ENCODE results near the gene CCDC91.
"Not testable (repeated sequence)": the region's sequence is repeated elsewhere in the genome, so short reads cannot be mapped to it uniquely, and the experiment has no call there.

CCDC91 gene

DNA sequence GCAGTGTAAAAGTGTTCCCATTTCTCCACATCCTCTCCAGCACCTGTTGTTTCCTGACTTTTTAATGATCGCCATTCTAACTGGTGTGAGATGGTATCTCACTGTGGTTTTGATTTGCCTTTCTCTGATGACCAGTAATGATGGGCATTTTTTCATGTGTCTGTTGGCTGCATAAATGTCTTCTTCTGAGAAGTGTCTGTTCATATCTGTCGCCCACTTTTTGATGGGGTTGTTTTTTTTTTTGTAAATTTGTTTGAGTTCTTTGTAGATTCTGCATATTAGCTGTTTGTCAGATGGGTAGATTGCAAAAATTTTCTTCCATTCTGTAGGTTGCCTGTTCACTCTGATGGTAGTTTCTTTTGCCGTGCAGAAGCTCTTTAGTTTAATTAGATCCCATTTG lies 140.0 kb downstream of the CCDC91 start:
- not testable (repeated sequence) for H3K18ac ChIP-seq (ENCODE audit: low read length); H3K4ac ChIP-seq (ENCODE audit: low read depth, low read length); H4K8ac ChIP-seq (ENCODE audit: low read depth, low read length); H3K79me1 ChIP-seq (ENCODE audit: low read length); H3K4me1 ChIP-seq (ENCODE audit: control insufficient read depth in 1 of 2, insufficient read depth in 2 of 2, low read length in 2 of 2); H2BK120ac ChIP-seq (ENCODE audit: insufficient read depth, low read length, poor library complexity); H3K4me3 ChIP-seq (ENCODE audit: low read depth, low read length); H2AFZ ChIP-seq (ENCODE audit: insufficient read depth, low read length, poor library complexity); H4K91ac ChIP-seq (ENCODE audit: low read depth, low read length); H3K4me2 ChIP-seq (ENCODE audit: low read length); H3K27ac ChIP-seq (ENCODE audit: low read depth, low read length); H2BK5ac ChIP-seq (ENCODE audit: low read depth, low read length, poor library complexity); H2AK5ac ChIP-seq (ENCODE audit: low read length); H2BK12ac ChIP-seq (ENCODE audit: low read length); DNase-seq; H3K9me3 ChIP-seq (ENCODE audit: insufficient read depth, low read depth, low read length); H3K14ac ChIP-seq (ENCODE audit: low read length); H3K9ac ChIP-seq (ENCODE audit: low read length); H3K27me3 ChIP-seq (ENCODE audit: insufficient read depth, low read length); H3K36me3 ChIP-seq (ENCODE audit: control insufficient read depth in 1 of 2, insufficient read depth in 2 of 2, low read length in 2 of 2); H3K79me2 ChIP-seq (ENCODE audit: control insufficient read depth, insufficient read depth, low read length, poor library complexity); H4K12ac ChIP-seq (ENCODE audit: low read depth, low read length); H3K23ac ChIP-seq (ENCODE audit: low read length)
- no CpG with 5 or more reads among the region's 3 CpGs for WGBS (ENCODE audit: extremely low coverage, insufficient coverage, insufficient read length)

GRCh38 chr12:28331130-28331529 lies 140.9 kb downstream of the CCDC91 start:
- Histone ChIP-seq H3K79me1 (ENCODE audit: low read length) (no peaks in the 10 kb centered on the region), H4K91ac (ENCODE audit: low read depth, low read length) (no peak overlapping the region), H3K79me2 (ENCODE audit: control insufficient read depth, insufficient read depth, low read length, poor library complexity) (no peaks in the 10 kb centered on the region), H3K4me2 (ENCODE audit: low read length) (no peak overlapping the region), H3K9ac (ENCODE audit: low read length) (no peak overlapping the region), H4K8ac (ENCODE audit: low read depth, low read length) (no peak overlapping the region), H3K27me3 (ENCODE audit: insufficient read depth, low read length) (no peaks in the 10 kb centered on the region), H3K27ac (ENCODE audit: low read depth, low read length) (no peak overlapping the region), H2AK5ac (ENCODE audit: low read length) (no peak overlapping the region), H3K4ac (ENCODE audit: low read depth, low read length) (no peak overlapping the region), H4K12ac (ENCODE audit: low read depth, low read length) (no peak overlapping the region), H3K9me3 (ENCODE audit: insufficient read depth, low read depth, low read length) (no peaks in the 10 kb centered on the region), H2BK120ac (ENCODE audit: insufficient read depth, low read length, poor library complexity) (no peak overlapping the region), H3K18ac (ENCODE audit: low read length) (no peak overlapping the region), H2AFZ (ENCODE audit: insufficient read depth, low read length, poor library complexity) (no peak overlapping the region), H3K36me3 (ENCODE audit: control insufficient read depth in 1 of 2, insufficient read depth in 2 of 2, low read length in 2 of 2) (no peaks in the 10 kb centered on the region), H3K4me1 (ENCODE audit: control insufficient read depth in 1 of 2, insufficient read depth in 2 of 2, low read length in 2 of 2) (no peaks in the 10 kb centered on the region), H2BK12ac (ENCODE audit: low read length) (no peak overlapping the region), H2BK5ac (ENCODE audit: low read depth, low read length, poor library complexity) (no peak overlapping the region), H3K4me3 (ENCODE audit: low read depth, low read length) (no peak overlapping the region), H3K14ac (ENCODE audit: low read length) (no peak overlapping the region), H3K23ac (ENCODE audit: low read length) (no peak overlapping the region)
- DNase-seq = no peak
- no CpG with 5 or more reads among the region's 3 CpGs for whole genome bisulfite sequencing (ENCODE audit: extremely low coverage, insufficient coverage, insufficient read length)

DNA sequence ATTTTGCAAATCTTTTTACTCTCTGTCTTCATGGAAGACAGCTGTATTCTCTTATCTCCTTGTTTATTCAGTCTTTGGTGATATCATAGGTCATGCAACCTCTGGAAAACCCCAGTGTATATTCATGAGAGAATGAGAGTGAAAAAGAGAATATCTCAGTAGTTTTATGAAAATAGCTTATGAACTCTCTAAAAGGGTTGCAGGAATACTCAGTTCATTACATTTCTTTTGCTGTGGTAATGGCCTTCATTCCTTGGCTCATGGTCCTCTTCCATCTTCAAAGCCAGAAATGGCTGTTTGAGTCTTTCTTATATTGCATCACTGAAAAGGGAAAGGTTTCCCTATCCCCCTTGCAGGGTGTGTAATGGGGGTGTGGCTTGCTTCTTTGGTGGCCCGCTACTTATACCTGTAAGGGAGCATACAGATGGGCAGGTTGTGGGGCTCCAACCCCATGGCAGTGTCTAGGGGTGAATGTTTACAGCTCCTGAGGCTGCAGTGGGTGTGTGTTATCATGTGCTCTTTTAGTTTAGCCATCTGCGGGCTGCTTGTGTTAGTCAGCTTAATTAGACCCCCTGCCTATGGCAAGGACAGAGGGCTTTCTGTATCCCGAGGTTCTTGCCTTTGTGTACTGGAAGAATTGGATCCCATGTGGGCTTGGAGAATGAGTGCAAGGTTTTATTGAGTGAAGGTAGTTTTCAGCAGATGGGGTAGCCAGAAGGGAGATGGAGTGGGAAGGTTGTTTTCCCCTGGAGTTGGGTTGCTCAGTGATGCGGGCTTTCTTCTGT lies 150.2 kb downstream of the CCDC91 start:
- H3K27ac ChIP-seq (ENCODE audit: low read depth, low read length) = no peak overlapping the region
- DNase-seq = no peak
- H3K27me3 ChIP-seq (ENCODE audit: insufficient read depth, low read length) = no peaks in the 10 kb centered on the region
- H3K14ac ChIP-seq (ENCODE audit: low read length) = no peak overlapping the region
- no peaks in the 10 kb centered on the region for H3K79me2 ChIP-seq (ENCODE audit: control insufficient read depth, insufficient read depth, low read length, poor library complexity)
- no peak overlapping the region for H2AFZ ChIP-seq (ENCODE audit: insufficient read depth, low read length, poor library complexity)
- H3K79me1 ChIP-seq (ENCODE audit: low read length) = no peaks in the 10 kb centered on the region
- no peak overlapping the region for H2BK120ac ChIP-seq (ENCODE audit: insufficient read depth, low read length, poor library complexity)
- no peak overlapping the region for H3K23ac ChIP-seq (ENCODE audit: low read length)
- no peak overlapping the region for H3K18ac ChIP-seq (ENCODE audit: low read length)
- H4K91ac ChIP-seq (ENCODE audit: low read depth, low read length) = no peak overlapping the region
- WGBS (ENCODE audit: extremely low coverage, insufficient coverage, insufficient read length) = no CpG with 5 or more reads among the region's 4 CpGs
- H3K4me2 ChIP-seq (ENCODE audit: low read length) = no peak overlapping the region
- H3K9me3 ChIP-seq (ENCODE audit: insufficient read depth, low read depth, low read length) = no peaks in the 10 kb centered on the region
- H2AK5ac ChIP-seq (ENCODE audit: low read length) = no peak overlapping the region
- H4K8ac ChIP-seq (ENCODE audit: low read depth, low read length) = no peak overlapping the region
- H2BK12ac ChIP-seq (ENCODE audit: low read length) = no peak overlapping the region
- no peak overlapping the region for H2BK5ac ChIP-seq (ENCODE audit: low read depth, low read length, poor library complexity)
- no peak overlapping the region for H3K9ac ChIP-seq (ENCODE audit: low read length)
- H3K4me3 ChIP-seq (ENCODE audit: low read depth, low read length) = no peak overlapping the region
- no peaks in the 10 kb centered on the region for H3K36me3 ChIP-seq (ENCODE audit: control insufficient read depth in 1 of 2, insufficient read depth in 2 of 2, low read length in 2 of 2)
- H3K4me1 ChIP-seq (ENCODE audit: control insufficient read depth in 1 of 2, insufficient read depth in 2 of 2, low read length in 2 of 2) = no peaks in the 10 kb centered on the region
- no peak overlapping the region for H3K4ac ChIP-seq (ENCODE audit: low read depth, low read length)
- no peak overlapping the region for H4K12ac ChIP-seq (ENCODE audit: low read depth, low read length)

GRCh38 chr12:28343713-28344112 lies 153.5 kb downstream of the CCDC91 start:
- Histone ChIP-seq H2BK5ac (ENCODE audit: low read depth, low read length, poor library complexity) (no peak overlapping the region), H4K12ac (ENCODE audit: low read depth, low read length) (no peak overlapping the region), H3K4me3 (ENCODE audit: low read depth, low read length) (no peak overlapping the region), H3K36me3 (ENCODE audit: control insufficient read depth in 1 of 2, insufficient read depth in 2 of 2, low read length in 2 of 2) (no peaks in the 10 kb centered on the region), H2AFZ (ENCODE audit: insufficient read depth, low read length, poor library complexity) (no peak overlapping the region), H3K4me1 (ENCODE audit: control insufficient read depth in 1 of 2, insufficient read depth in 2 of 2, low read length in 2 of 2) (no peaks in the 10 kb centered on the region), H3K9me3 (ENCODE audit: insufficient read depth, low read depth, low read length) (no peaks in the 10 kb centered on the region), H2AK5ac (ENCODE audit: low read length) (no peak overlapping the region), H3K23ac (ENCODE audit: low read length) (no peak overlapping the region), H2BK12ac (ENCODE audit: low read length) (no peak overlapping the region), H4K8ac (ENCODE audit: low read depth, low read length) (no peak overlapping the region), H3K79me1 (ENCODE audit: low read length) (no peaks in the 10 kb centered on the region), H3K27me3 (ENCODE audit: insufficient read depth, low read length) (no peaks in the 10 kb centered on the region), H4K91ac (ENCODE audit: low read depth, low read length) (no peak overlapping the region), H3K27ac (ENCODE audit: low read depth, low read length) (no peak overlapping the region), H3K9ac (ENCODE audit: low read length) (no peak overlapping the region), H3K4me2 (ENCODE audit: low read length) (no peak overlapping the region), H3K18ac (ENCODE audit: low read length) (no peak overlapping the region), H3K4ac (ENCODE audit: low read depth, low read length) (no peak overlapping the region), H3K14ac (ENCODE audit: low read length) (no peak overlapping the region), H3K79me2 (ENCODE audit: control insufficient read depth, insufficient read depth, low read length, poor library complexity) (no peaks in the 10 kb centered on the region), H2BK120ac (ENCODE audit: insufficient read depth, low read length, poor library complexity) (no peak overlapping the region)
- no CpG with 5 or more reads among the region's 1 CpG for WGBS (ENCODE audit: extremely low coverage, insufficient coverage, insufficient read length)
- no peak for DNase-seq

Measured in trophoblast cell (in vitro differentiated cells and primary cell).